Measurements from ENCODE around the gene RPS18.
"Not testable (repeated sequence)": the region's sequence is repeated elsewhere in the genome, so short reads cannot be mapped to it uniquely, and the experiment has no call there.

The RPS18 gene

DNA sequence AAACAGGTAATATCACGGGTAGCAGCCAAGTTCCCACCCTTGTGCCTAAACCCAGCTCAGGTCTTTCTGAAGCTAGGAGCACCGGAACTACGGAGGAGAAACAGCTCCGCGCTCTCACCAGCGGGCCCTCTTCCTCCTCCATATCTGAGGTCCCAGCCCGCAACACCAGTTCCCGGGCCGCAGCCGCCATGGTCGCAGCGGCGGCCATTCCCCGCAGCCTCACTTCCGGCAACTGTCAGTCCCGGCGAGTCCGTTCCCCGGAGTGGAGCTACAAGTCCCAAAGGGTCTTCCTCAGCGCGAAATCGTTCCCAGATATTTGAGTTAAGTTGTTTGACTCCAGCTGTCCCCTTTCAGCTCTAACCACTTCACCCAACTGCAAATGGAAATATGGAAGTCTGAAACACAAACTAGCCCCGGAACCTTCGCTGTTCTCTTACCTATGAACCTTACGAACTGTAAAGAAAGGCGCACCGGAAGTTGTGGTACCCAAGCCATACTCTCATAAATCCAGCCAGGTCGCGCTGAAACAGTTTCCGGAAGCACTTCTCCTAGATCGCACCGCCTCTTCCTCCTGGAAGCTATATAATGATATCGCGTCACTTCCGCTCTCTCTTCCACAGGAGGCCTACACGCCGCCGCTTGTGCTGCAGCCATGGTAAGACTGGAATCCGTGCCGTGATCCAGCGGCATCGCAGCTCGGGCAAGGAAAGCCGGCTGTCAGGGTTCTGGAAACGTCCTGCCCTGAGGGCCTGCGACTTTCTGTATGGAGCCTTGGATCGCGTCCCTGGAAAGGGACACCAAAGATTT lies at the start of gene RPS18, which contains the start of gene VPS52:
RPS18 (plus strand) TSS at position 608 of the 807 bp plus-strand sequence; CDS start at position 653, 45 bp downstream.
VPS52 (minus strand) TSS at position 409 of the 807 bp plus-strand sequence; CDS start at position 208, 201 bp downstream.
- peak; percentile 97 for DNase-seq

- DNase-seq: not testable (repeated sequence)
These were observed 45.3 kb upstream of the RPS18 start for GRCh38 chr6:33226503-33227120.

GRCh38 chr6:33235221-33235634 lies 36.6 kb upstream of the RPS18 start:
- no peak for DNase-seq

- no peak for DNase-seq
These were observed 35.5 kb upstream of the RPS18 start for GRCh38 chr6:33236328-33236727.

DNA sequence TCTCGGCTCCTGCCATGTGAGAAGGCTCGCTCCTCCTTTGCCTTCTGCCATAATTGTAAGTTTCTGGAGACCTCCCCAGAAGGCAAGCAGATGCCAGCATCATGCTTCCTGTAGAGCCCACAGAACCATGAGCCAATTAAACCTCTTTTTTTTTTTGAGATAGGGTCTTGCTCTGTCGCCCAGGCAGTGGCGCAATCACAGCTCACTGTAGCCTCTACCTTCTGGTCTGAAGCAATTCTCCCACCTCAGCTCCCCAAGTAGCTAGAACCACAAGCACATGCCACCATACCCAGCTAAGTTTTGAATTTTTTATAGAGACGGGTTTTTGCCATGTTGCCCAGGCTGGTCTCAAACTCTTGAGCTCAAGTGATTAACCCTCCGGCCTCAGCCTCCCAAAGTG lies 35.0 kb upstream of the RPS18 start:
- DNase-seq: no peak

GRCh38 chr6:33237741-33238140 lies 34.1 kb upstream of the RPS18 start:
- DNase-seq: no peak

GRCh38 chr6:33241968-33242367 lies 29.9 kb upstream of the RPS18 start:
- DNase-seq: no peak

DNA sequence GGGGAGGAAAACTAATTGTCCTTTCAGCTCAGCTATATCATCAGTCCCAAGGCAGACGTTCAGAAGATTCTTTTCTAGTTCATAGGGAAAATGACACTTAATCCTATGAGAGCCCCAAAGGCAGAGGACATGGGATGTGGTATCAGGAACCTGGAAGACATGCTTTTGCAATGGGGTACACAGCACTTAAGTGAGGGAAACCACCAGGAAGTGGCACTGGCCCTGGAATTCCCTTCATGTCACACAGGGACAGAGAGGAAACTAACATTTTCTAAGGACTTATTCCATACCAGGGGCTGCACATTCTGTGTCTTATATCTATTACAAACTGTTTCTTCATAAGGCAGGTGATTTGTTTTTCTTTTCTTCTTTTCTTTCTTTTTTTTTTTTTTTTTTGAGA lies 28.4 kb upstream of the RPS18 start:
- DNase-seq: no peak

DNA sequence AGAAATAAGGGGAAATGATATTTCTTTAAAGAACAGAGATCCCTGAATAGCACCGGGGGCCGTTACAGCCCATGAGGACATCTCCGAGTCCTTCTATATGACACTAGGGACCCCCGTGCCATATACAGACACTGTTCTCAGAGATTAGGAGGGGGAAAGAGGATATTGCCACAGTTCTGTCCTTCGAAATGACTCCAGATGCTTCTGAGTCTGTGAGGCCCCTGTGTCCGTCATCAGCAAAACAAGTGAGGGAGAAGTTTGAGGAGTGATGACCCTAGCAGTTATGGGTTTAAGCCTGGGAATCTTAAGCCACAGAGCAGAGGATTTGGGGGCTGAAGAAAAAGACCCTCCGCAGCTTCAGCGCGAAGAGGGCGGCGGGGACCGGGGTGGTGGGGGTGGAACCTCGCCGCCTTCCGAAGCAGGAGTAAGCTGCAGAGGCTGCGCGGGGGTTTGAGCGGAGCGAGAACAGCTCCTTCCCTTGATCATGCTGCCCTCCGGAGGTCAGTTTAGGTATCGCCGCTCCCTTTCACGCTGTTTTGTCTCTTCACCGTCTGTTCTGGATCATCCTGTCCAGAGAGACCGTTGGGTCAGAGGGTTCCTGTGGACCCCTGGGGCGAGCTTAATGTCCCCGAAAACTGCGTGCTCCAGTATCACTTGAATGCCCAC lies 23.8 kb upstream of the RPS18 start:
- DNase-seq: peak; percentile 54

DNA sequence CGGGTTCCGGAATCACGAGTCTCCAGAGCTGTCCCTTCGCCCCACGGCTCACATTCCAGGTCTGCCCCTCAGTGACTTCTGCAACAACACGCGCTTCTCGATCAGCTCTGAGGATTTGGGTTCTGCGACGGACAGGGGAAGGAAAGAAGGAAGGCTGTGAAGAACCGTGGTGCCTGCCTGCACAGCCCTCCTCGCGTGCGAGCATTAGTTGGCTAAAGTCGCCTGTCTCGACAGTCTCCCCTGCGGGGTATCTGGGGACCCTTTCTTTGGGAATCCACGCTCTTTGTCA lies 23.3 kb upstream of the RPS18 start:
- DNase-seq: no peak

DNA sequence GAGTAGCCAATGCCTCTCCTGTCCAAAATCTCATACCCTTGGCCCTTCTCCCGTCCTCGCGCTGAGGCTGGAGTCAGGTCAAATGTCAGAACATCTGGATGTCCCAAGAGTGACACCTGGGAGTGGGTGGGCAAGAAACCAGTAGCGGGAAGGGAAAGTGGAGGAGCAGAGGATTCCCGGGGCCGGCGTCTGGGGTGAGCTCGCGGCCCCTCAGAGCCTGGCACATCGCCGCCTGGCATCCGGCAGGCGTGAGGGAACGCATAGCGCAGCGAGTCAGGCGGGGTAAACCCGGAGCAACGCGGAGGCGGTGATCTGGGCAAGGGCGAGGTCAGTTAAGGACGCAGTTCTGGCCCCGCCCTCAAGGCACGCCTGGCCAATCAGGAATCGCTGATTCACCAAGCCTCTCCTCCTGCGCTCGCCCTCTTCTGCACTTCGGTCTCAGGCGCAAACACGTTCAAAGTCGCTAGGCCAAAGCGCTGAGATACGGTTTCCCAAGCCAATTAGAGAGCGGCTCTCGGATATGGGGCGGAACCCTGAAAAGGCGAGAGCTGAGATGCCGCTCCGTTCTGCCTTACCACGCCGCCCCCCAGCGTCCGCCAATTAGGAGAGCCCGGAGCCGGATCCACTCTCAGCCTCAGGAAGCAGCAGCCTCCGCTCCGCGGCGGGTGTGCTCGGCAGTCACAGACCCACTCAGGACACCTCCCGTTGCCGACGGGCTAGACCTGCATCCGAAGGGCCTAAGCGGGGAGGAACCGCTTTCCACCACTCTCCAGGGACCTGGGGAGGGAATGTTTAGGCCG lies 22.7 kb upstream of the RPS18 start:
- DNase-seq: peak; percentile 98

GRCh38 chr6:33249732-33250630 lies 21.9 kb upstream of the RPS18 start:
- no peak for DNase-seq

- DNase-seq: no peak
These were observed 21.1 kb upstream of the RPS18 start for GRCh38 chr6:33250731-33251130.

GRCh38 chr6:33251395-33252012 lies 20.4 kb upstream of the RPS18 start:
- DNase-seq: no peak

GRCh38 chr6:33252759-33253158 lies 19.1 kb upstream of the RPS18 start:
- DNase-seq: no peak

GRCh38 chr6:33254591-33254990 lies 17.3 kb upstream of the RPS18 start:
- no peak for DNase-seq

DNA sequence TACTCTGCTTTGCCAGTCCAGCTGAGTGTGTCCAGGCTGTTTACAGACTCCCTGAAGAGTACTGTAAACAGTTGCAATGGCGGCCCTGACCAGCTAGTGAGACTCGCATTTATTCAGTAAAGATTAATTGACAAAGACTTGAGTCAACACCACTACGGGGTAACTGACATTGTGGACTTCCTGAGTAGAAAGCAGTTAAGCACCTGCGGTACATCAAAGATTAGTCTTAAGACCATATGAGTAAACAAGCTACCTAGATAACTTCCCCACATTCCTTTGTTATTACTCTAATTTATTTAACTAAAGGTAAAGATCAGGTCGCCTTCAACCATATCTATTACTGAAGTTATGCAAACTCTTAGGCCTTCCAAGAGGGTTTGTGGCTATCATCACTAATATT lies 12.8 kb upstream of the RPS18 start:
- DNase-seq: no peak

GRCh38 chr6:33262490-33262889 lies 9.4 kb upstream of the RPS18 start:
- not testable (repeated sequence) for DNase-seq

DNA sequence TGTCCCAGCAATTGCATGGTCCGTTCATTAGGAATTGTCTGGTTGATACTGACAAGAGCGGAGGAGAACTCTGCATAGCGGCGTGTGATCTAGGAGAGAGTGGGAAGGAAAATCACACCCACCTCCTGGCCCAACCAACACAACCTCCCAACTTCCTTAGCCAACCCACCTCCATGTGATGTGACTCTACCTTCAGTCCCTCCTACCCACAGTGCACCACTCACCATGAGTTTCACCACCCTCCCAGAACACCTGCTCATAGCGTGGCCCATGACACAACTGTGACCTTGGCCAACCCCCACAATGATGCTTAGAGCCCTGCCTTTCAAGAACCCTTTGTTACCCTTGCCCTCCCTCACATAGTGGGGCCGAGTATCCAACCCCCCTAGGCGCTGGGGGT lies 7.9 kb upstream of the RPS18 start:
- no peak for DNase-seq

GRCh38 chr6:33271117-33271467 lies 783 bp upstream of the RPS18 start:
- no peak for DNase-seq

DNA sequence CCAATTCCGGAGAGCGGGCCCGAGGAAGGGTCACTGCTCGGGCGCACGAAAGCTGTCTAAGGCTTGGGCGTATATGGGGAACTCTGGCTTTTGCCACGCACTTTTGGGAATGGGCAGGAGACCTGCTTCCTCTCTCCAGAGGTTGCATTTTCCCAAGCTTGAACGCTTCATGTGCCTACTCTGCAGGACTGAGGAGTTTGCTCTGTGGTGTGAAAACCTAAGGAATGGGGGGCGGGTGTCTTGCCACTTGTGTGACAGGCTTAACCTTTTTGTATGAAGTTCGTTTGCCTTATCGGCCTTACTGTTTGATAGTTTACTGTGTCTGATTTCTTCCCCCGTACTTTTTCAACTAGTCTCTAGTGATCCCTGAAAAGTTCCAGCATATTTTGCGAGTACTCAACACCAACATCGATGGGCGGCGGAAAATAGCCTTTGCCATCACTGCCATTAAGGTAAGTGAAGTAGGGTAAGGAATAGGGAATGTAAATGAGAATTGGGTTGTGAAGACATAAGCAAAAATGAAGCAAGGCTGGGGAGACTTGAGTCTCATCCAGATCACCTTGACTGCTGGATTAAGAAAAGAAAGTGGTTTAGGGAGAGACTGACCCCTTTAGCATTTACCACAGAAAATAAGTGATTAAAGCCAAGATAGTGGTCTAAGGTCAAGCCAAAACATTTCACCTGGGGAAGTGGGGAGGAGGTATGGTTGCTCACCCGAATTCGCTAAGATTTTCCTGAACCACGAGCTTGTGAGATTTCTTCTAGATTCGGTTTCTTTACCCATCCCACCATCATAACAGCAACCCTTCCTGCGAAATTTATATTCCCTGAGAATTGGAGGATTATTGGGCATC lies 627 bp downstream of the RPS18 start:
- DNase-seq: no peak
